Effector CD4-positive, alpha-beta T cell (primary cell): ENCODE measurements around the gene MUC3A. TPM values are rescaled to one million over a fixed set of nuclear protein-coding genes. Genes with fewer than 3 reads are reported as not detected.
"Not testable (repeated sequence)": the region's sequence is repeated elsewhere in the genome, so short reads cannot be mapped to it uniquely, and the experiment has no call there.

ENCODE experiments used
- DNase-seq: peaks from one replicate; pipeline ENCODE4 v3.0.0-alpha.2; 2020
- total RNA-seq: gene quantifications from one replicate; lab custom pipeline; 2026; lab: John Stamatoyannopoulos, UW

Gene MUC3A, protein sequence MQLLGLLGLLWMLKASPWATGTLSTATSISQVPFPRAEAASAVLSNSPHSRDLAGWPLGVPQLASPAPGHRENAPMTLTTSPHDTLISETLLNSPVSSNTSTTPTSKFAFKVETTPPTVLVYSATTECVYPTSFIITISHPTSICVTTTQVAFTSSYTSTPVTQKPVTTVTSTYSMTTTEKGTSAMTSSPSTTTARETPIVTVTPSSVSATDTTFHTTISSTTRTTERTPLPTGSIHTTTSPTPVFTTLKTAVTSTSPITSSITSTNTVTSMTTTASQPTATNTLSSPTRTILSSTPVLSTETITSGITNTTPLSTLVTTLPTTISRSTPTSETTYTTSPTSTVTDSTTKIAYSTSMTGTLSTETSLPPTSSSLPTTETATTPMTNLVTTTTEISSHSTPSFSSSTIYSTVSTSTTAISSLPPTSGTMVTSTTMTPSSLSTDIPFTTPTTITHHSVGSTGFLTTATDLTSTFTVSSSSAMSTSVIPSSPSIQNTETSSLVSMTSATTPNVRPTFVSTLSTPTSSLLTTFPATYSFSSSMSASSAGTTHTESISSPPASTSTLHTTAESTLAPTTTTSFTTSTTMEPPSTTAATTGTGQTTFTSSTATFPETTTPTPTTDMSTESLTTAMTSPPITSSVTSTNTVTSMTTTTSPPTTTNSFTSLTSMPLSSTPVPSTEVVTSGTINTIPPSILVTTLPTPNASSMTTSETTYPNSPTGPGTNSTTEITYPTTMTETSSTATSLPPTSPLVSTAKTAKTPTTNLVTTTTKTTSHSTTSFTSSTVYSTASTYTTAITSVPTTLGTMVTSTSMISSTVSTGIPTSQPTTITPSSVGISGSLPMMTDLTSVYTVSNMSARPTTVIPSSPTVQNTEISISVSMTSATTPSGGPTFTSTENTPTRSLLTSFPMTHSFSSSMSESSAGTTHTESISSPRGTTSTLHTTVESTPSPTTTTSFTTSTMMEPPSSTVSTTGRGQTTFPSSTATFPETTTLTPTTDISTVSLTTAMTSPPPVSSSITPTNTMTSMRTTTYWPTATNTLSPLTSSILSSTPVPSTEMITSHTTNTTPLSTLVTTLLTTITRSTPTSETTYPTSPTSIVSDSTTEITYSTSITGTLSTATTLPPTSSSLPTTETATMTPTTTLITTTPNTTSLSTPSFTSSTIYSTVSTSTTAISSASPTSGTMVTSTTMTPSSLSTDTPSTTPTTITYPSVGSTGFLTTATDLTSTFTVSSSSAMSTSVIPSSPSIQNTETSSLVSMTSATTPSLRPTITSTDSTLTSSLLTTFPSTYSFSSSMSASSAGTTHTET (N-terminal part only)
- not detected for total RNA-seq

DNA sequence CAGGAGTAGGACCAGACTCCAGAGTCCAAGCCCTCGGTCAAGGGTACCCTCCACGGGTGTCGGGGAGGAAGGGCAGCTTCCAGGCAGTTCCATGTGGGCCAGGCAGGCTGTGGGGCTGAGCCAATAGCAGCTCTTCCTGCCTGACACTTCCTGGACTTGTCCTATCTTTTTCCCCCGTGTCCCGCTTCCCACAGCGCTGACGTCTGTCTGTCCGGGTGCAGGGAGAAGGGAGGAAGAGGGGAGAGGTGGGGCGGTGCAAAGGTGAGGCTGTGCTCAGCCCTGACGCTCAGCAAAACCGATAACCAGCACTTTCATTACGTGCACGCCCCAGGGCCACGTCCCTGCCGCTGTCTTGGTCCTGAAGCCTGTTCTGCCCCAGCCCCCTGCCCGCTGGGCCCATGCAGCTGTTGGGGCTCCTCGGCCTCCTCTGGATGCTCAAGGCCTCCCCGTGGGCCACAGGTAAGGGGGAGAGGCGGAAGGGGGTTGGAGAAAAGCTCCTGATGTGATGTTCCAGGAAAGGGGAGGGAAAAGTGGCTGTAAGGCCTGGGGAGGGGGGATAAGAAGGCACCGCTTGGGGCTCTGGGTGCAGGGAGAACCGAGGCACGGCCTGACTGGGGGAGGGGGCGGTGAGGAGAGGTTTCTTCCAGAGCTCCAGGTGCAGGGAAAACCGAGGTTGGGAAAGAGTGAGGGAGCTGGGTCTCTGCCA lies at the start of gene MUC3A:
Gene MUC3A (plus strand): TSS at position 308 of the 706 bp plus-strand sequence. CDS start 91 bp downstream, at position 399.
- no peak for DNase-seq

DNA sequence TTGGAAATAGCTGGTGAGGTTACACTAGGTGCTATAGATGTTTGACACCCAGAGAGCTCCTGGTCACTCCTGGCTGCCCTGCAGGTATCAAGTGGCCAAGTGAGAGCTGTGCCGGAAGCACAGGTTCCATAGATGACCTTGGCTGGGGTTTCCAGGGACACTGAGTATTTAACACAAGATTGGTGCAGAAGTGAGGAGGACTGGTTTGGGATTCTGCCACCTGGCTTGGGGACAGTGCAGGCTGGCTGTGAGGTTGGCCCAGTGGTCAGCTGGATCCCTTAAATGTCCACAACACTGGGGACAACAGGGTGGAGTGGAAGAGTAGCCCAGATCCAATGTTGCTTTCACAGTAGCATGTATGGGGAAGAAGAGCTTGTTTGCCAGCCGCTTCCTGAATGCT lies 48.4 kb upstream of the MUC3A start:
- DNase-seq: no peak

- no peak for DNase-seq
Measured at GRCh38 chr7:100901921-100902332, 47.4 kb upstream of the MUC3A start.

- DNase-seq: no peak
Measured at GRCh38 chr7:100902638-100903037, 46.7 kb upstream of the MUC3A start.

DNA sequence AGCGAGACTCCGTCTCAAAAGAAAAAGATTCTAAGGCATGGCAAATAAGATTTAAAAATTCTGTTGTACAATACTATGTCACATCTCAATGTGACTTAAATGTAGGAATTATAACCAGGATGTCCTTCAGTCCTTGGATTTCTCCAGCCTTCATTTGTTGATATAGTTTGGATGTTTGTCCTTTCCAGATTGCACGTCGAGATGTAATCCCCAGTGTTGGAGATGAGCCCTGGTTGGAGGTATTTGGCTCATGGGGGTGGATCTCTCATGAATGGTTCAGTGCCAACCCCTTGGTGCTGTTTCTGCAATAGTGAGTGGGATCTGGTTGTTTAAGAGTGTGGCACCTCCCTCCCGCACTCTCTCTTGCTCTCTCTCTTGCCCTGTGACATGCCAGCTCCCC lies 40.8 kb upstream of the MUC3A start:
- no peak for DNase-seq

DNA sequence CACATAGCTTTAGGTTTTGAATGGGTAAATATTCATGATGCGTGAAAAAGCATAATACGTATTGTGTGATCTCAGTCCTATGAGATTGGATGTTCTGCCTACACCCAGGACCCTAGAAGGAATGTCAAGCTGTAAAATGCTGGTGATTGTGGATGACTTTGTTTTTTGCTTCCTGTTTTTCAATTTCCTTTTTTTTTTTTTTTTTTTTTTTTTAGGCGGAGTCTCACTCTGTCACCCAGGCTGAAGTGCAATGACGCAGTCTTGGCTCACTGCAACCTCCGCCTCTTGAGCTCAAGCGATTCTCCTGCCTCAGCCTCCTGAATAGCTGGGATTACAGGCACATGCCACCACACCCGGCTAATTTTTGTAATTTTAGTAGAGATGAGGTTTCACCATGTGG lies 38.9 kb upstream of the MUC3A start:
- not testable (repeated sequence) for DNase-seq

DNA sequence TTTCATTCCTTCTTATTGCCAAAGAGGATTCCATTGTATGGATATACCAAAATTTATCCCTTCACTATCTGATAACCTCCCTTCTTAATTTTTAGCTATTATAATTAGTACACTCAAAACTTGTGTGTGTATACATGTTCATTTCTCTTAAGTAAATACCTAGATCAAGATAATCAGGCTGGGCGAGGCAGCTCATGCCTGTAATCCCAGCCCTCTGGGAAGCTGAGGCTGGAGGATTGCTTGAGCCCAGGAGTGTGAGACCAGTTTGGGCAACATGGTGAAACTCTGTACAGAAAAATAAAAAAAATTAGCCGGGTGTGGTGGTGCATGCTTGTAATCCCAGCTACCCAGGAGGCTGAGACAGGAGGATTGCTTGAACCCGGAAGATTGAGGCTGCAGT lies 37.9 kb upstream of the MUC3A start:
- no peak for DNase-seq

DNA sequence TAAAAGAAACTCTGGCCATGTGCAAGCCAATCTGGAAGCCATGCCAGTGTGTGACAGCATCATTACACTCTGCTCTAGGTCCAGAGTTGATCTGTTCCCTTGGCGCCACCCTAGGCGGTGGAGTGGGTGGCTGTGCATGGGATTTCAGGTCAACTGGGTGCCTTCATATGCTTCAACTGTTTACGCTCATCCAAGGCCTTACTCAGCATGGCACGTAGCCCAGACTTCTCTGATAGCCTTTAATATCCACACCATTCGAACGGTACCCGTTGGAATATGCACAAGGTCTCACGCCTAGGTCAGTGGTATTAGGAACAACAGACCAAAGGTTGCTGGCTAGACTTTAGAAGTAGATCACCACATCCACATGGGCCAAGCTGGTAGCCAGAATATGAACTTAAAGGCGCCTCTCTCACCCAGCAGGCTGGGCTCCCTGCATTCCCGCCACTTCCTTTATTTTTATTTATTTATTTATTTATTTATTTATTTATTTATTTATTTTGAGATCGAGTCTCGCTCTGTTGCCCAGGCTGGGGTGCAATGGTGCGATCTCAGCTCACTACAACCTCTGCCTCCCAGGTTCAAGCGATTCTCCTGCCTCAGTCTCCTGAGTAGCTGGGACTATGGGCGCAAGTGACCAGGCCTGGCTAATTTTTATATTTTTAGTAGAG lies 35.0 kb upstream of the MUC3A start:
- DNase-seq: no peak

DNA sequence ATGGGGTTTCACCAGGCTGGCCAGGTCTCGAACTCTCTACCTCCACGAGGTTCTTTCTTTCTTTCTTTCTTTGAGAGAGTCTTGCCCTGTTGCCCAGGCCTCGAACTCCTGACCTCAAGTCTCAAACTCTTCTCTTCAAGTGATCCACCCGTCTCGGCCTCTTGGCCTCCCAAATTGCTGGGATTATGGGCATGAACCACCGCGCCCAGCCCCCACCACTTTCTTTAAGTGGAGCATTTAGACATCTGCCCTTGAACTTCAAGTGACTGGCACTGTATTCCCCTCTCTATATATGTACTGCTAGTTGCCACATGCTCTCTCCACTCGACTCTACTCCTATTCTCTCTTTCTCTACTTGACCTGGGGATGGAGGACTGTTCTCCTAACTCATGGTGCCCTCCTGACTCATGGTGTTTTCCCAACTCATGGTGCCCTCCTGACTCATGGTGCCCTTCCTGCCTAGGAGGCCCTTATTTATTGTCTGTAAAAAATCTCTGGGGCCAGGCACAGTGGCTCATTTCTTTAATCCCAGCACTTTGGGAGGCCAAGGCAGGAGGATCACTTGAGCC lies 34.4 kb upstream of the MUC3A start:
- DNase-seq: no peak

DNA sequence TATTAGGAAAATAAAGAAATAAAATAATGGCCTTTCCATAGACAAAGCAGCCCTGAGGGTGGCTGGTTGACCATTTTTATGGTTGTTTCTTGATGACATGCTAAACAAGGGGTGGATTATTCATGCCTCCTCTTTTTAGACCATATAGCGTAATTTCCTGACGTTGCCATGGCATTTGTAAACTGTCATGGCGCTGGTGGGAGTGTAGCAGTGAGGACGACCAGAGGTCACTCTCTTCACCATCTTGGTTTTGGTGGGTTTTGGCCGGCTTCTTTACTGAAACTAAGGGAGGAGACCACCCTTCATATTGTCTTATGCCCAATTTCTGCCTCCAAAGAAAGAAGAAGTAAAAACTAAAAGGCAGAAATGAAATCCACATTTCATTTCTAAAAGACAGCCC lies 30.0 kb upstream of the MUC3A start:
- not testable (repeated sequence) for DNase-seq

GRCh38 chr7:100919779-100920437 lies 29.4 kb upstream of the MUC3A start:
- not testable (repeated sequence) for DNase-seq

GRCh38 chr7:100921039-100921438 lies 28.3 kb upstream of the MUC3A start:
- DNase-seq: no peak

- DNase-seq: not testable (repeated sequence)
Measured at GRCh38 chr7:100923616-100924015, 25.7 kb upstream of the MUC3A start.

- no peak for DNase-seq
Measured at GRCh38 chr7:100929808-100930174, 19.5 kb upstream of the MUC3A start.

DNA sequence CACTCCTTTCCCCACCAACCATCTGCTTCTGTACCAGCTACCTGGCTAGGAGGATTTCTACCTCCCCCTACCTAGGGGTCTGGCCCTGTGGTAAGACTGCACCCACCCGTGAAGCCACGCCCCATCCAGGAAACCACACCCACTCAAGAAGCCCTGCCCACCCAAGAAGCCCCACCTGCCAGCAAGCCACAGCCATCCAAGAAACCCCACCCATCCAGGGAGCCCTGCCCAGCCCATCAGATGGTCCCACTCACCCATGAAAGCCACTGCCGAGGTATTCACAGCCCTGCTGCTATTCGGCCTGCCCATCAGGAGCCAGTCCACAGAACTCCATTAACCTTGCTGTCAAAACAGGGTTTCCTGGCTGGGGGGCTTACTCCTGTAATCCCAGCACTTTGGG lies 15.6 kb upstream of the MUC3A start:
- no peak for DNase-seq

- DNase-seq: not testable (repeated sequence)
Measured at GRCh38 chr7:100935381-100935780, 14.0 kb upstream of the MUC3A start.

DNA sequence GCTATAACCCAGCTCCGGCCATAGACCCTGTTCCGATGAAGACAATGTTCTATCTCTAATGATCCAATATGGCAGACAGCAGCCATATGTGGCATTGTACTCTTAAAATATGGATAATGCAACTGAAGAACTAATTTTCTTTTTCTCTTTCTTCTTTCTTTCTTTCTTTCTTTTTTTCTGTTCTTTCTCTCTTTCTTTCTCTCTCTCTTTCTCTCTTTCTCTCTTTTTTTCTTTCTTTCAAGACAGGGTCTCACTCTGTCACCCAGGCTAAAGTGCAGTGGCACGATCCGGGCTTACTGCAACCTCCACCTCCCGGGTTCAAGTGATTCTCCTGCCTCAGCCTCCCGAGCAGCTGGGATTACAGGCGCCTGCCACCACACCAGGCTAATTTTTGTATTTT lies 13.2 kb upstream of the MUC3A start:
- not testable (repeated sequence) for DNase-seq

- no peak for DNase-seq
Measured at GRCh38 chr7:100942045-100942774, 7.1 kb upstream of the MUC3A start.

DNA sequence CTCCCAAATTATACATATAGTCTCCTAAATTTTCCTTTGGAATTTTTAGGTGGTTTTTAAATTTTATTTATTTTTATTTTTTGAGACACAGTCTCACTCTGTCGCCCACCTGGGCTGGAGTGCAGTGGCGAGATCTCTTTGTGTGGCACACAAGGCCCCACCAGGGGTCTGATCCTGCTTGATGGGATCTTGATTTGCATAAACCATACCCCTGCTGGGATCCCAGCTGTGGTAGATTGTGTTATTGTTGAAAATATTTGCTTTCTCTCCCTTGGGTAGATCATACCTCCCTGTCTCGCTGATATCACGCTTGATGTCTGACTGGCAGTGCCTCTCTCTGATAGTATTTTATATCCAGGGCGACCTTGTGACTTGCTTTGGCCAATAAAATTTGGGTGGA lies 5.6 kb upstream of the MUC3A start:
- DNase-seq: no peak

GRCh38 chr7:100944138-100944537 lies 5.2 kb upstream of the MUC3A start:
- no peak for DNase-seq
